ENCODE data around the gene LCE1C. TPM values are rescaled to one million over a fixed set of nuclear protein-coding genes. Genes with fewer than 3 reads are reported as not detected.

Gene LCE1C
- total RNA-seq, 1 donor from 2014 or later = not detected

DNA sequence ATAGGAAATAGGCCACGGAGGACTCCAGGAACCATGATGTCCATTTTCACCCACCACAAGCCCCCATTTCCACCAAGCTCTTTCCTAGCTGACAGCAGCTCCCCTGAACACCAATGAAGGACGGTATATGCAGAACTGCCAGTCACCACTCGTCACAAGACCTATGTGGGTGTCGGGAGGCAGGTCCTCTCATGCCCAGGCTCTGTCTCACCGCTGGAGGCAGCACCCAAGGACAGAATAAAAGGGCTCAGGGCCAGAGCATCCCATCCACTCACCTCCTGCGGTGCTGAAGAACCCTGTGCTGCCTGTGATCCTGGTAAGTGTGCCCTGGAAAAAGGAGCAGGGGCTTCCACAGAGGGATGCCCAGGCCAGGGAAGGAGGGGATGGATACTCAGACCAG lies 31.6 kb downstream of the LCE1C start, which contains the start of gene LCE1F:
Gene LCE1F (plus strand): TSS at position 266 of the 400 bp plus-strand sequence. CDS start 1,232 bp downstream, outside the sequence.
- no peaks in the 10 kb centered on the region for H3K27me3 Mint-ChIP-seq
- H3K9me3 Mint-ChIP-seq = peaks cover 9% of the 10 kb centered on the region
- no peak within 1 kb of the TSS for H3K4me3 Mint-ChIP-seq
- DNase-seq (ENCODE audit: extremely low spot score, unreplicated experiment) = no peak
- H3K36me3 Mint-ChIP-seq = no peaks in the 10 kb centered on the region
- H3K27ac Mint-ChIP-seq = no peak within 1 kb of the TSS
- TF ChIP-seq, protein P1, sequence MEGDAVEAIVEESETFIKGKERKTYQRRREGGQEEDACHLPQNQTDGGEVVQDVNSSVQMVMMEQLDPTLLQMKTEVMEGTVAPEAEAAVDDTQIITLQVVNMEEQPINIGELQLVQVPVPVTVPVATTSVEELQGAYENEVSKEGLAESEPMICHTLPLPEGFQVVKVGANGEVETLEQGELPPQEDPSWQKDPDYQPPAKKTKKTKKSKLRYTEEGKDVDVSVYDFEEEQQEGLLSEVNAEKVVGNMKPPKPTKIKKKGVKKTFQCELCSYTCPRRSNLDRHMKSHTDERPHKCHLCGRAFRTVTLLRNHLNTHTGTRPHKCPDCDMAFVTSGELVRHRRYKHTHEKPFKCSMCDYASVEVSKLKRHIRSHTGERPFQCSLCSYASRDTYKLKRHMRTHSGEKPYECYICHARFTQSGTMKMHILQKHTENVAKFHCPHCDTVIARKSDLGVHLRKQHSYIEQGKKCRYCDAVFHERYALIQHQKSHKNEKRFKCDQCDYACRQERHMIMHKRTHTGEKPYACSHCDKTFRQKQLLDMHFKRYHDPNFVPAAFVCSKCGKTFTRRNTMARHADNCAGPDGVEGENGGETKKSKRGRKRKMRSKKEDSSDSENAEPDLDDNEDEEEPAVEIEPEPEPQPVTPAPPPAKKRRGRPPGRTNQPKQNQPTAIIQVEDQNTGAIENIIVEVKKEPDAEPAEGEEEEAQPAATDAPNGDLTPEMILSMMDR (conservative IDR thresholded peaks at IDR 0.05) = no peak
- H3K4me1 Mint-ChIP-seq (ENCODE audit: unreplicated experiment) = no peaks in the 10 kb centered on the region

GRCh38 chr1:152770411-152770810 lies 36.0 kb downstream of the LCE1C start:
- no peaks in the 10 kb centered on the region for H3K27me3 Mint-ChIP-seq
- H3K9me3 Mint-ChIP-seq = peaks cover 4% of the 10 kb centered on the region
- no peak overlapping the region for H3K27ac Mint-ChIP-seq
- H3K36me3 Mint-ChIP-seq = no peaks in the 10 kb centered on the region
- no peaks in the 10 kb centered on the region for H3K4me1 Mint-ChIP-seq (ENCODE audit: unreplicated experiment)
- H3K4me3 Mint-ChIP-seq = no peak overlapping the region
- no peak for DNase-seq (ENCODE audit: extremely low spot score, unreplicated experiment)
- TF ChIP-seq, protein P1 (conservative IDR thresholded peaks at IDR 0.05) = no peak

DNA sequence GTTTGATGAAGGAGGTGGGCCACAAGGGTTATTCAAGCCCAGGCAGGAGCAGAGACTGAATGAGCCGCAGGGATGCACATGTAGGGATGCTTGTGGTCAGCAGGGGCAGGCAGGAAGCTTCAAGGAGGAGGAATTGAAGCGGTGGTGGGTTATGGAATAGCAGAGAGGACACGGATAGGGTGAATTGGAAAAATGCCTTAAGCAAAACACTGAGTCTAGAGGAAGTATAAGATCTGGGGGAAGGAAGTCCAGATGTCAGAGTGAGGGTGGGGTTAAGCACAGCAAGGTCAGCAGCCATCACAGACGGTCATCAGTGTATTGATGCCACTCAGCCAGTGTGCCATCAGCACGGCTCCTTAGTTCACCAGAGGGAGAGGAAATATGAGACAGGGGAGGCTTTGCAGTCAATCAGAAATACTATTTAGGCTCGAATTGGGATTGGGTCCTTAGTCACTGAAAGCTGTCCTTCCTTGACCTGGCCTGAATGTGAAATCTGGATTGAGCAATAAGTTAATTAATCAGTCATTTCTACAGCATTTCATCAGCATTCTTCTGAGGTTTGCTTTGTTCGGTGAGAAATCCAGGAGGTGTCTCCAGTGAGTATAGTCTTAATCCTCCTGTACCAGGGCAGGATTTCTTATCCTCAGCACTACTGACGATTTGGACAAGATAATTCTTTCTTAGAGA lies 37.5 kb downstream of the LCE1C start:
- no peak overlapping the region for H3K27ac Mint-ChIP-seq
- peaks cover 4% of the 10 kb centered on the region for H3K9me3 Mint-ChIP-seq
- no peak for DNase-seq (ENCODE audit: extremely low spot score, unreplicated experiment)
- H3K4me1 Mint-ChIP-seq (ENCODE audit: unreplicated experiment) = no peaks in the 10 kb centered on the region
- H3K27me3 Mint-ChIP-seq = no peaks in the 10 kb centered on the region
- no peaks in the 10 kb centered on the region for H3K36me3 Mint-ChIP-seq
- H3K4me3 Mint-ChIP-seq = no peak overlapping the region
- TF ChIP-seq, protein P1 (conservative IDR thresholded peaks at IDR 0.05) = no peak

DNA sequence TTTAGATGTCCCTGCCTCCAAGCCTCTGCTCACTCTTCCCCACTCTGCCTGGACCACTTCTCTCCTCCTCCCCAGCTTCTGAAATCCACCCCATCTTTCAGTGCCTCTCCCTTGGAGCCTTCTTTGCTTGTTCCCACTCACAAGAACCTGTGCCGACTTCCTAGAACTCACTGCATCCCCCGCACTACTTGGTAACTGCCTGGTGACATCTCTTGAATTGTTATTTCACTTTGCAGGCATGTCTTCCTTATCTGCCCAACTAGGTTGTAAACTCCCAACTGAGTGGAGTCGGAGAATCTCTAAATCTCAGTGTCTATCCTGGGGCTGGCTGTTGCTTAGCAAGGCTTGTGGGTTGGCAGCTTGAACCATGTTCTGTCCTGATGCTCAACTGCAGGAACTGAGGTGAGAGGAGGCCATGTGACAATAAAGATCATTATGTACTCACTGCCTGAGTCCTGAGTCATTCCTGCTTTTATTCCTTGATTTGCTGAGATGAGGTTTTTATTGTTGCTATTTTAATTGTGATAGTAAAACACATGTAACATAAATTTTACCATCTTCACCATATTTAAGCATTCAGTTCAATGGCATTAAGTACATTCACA lies 44.7 kb downstream of the LCE1C start:
- H3K9me3 Mint-ChIP-seq = peaks cover 5% of the 10 kb centered on the region
- H3K27me3 Mint-ChIP-seq = no peaks in the 10 kb centered on the region
- no peak overlapping the region for H3K4me3 Mint-ChIP-seq
- DNase-seq (ENCODE audit: extremely low spot score, unreplicated experiment) = no peak
- TF ChIP-seq, protein P1 (conservative IDR thresholded peaks at IDR 0.05) = no peak
- no peaks in the 10 kb centered on the region for H3K4me1 Mint-ChIP-seq (ENCODE audit: unreplicated experiment)
- H3K27ac Mint-ChIP-seq = no peak overlapping the region
- no peaks in the 10 kb centered on the region for H3K36me3 Mint-ChIP-seq

GRCh38 chr1:152760551-152761190 lies 45.8 kb downstream of the LCE1C start:
- TF ChIP-seq, protein P1 (conservative IDR thresholded peaks at IDR 0.05) = no peak
- no peak for DNase-seq (ENCODE audit: extremely low spot score, unreplicated experiment)
- H3K9me3 Mint-ChIP-seq = peaks cover 5% of the 10 kb centered on the region
- no peaks in the 10 kb centered on the region for H3K4me1 Mint-ChIP-seq (ENCODE audit: unreplicated experiment)
- H3K4me3 Mint-ChIP-seq = no peak overlapping the region
- H3K27ac Mint-ChIP-seq = no peak overlapping the region
- H3K36me3 Mint-ChIP-seq = no peaks in the 10 kb centered on the region
- H3K27me3 Mint-ChIP-seq = no peaks in the 10 kb centered on the region

All from type B pancreatic cell (in vitro differentiated cells).